ENCODE results near the gene AP1B1.
"Not testable (repeated sequence)": the region's sequence is repeated elsewhere in the genome, so short reads cannot be mapped to it uniquely, and the experiment has no call there.

AP1B1 gene

DNA sequence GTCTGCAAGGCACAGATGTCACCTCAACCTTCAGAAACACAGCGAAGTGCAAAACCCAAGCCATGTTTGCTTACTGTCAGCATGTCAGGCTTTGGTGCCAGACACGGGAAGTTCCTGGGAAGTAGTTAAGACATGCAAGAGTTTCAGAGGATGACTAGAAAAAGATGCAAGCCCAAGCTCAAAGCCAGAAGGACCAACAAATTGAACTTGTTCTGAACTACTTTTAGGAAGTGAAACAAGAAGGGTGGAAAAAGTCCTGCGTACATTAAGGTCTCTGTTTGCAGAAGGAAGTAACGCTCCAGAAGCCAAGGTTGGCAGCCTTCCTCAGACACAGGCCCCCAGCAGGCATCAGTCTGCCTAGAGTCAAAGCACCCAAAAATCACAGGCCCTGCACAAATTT lies 2.6 kb downstream of the AP1B1 start:
- DNase-seq = no peak

DNA sequence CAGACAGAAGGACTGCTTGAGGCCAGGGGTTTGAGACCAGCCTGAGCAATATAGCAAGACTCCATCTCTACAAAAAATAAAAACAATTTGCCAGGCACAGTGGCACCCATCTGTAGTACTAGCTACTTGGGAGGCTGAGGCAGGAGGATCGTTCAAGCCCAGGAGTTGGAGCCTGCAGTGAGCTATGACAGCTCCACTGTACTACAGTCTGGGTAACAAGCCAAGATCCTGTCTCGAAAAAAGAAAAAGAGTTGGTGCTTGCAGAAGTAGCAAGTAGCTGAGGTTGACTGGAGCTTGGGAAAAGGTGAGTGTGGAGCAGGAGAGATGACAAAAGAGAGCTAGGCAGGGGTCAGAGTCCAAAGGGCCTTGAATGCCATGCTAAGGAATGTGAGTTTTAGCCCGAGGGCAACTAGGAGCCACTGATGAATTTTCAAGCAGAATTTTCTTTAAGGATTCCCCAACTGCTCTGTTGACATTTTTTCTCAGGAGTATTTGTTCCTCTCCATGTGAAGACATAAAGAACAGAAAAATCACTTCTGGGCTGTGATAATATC lies 3.1 kb downstream of the AP1B1 start:
- DNase-seq = no peak

DNA sequence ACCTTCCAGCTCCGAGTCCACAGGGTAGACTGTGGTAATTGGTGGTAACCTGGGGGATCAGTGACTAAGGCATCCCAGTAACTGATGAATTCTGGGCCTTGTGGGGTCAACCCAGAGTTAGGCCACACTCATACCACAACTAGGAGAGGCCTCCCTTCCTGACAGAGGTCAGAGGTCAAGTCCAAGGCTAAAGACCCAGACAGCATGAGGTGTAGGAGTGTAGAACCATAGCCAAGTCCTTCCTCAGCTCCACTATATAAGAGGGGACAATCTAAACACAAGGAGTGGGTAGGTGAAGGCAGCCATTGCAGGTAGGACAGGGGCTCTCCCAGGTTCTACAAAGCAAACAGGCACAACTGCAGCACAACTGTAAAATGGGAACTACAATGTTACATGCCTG lies 4.6 kb downstream of the AP1B1 start:
- DNase-seq = no peak

DNA sequence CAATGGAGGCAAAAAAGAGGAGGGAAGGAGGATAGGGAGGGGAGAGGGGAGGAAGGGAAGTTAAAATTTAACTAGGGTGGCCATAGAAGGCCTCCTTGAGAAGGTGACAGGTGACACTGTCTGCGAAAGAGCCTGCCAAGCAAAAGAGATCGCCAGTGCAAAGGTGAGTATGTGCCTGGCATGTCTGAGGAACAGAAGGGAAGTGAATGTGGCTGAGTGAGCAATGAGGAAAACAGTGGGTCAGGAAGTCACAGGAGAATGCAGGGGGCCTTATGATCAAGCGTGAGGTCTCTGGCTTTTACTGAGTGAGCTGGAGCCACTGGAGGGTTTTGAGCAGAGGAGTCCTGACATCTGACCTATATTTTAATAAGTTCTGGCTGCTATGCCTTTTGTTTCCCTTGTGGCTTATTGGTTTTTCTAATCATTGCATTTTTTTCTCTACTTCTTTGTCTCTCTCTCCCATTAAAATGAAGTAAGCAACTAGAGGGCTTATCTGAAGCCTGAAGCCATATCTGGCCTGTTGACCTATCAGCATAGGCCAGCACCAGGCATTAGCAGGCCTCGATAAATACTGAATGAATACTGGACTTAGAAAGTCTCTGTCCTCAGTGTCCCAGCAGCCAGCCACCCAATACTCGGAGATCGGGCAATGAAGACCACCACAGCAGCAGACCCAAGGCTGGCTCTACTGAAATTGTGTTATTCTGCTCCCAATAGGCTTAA lies 5.6 kb downstream of the AP1B1 start:
- DNase-seq = no peak

DNA sequence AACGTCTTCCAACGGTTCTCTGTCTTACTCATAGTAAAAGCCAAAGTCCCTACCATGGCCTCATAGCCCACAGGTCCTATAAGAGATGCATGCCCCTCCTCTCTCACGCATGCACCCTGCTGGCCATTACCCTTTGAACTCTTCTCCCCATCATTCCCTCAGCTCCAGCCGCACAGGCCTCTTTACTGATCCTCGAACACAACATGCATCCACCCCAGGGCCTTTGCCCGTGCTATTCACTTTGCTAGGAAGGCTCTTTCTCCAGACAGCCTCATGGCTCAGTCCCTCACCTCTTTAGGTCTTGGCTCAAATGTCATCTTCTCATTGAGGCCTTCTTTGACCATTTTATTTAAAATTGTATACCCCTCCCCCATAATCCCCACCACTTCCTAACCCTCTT lies 7.5 kb downstream of the AP1B1 start:
- DNase-seq = no peak

DNA sequence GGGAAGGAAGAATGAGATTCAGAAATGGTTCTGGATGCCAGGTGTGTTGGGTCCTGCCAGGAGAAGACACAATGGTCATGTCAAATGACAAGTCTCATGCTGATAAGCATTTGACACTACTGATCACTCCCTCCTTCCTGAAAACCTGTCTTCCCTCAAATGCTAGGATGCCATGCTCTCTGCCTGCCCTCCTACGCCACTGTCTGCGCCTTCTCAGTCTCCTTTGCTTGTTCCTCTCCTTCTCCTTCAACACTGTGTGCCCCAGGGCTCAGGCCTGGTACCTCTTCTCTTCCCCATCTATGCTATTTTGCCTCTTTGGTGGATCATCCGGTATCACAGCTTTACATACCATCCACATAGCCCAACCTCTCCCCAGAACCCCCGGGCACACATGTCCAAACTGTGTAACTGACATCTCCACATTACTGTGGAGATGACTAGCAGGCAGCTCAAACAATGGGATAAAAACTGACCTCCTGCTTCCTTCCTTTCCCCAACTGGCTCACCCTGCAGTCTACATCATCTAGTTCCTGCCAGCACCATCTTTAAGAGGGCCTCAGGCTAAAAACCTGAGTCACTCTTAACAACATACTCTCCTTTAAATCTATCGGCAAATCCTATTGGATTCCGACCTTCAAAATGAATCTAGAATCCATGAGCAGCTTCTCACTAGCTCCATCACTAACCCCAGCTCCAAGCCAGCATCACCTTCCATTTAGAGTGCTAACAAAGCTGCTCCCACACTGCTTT lies 8.2 kb downstream of the AP1B1 start:
- DNase-seq = no peak

DNA sequence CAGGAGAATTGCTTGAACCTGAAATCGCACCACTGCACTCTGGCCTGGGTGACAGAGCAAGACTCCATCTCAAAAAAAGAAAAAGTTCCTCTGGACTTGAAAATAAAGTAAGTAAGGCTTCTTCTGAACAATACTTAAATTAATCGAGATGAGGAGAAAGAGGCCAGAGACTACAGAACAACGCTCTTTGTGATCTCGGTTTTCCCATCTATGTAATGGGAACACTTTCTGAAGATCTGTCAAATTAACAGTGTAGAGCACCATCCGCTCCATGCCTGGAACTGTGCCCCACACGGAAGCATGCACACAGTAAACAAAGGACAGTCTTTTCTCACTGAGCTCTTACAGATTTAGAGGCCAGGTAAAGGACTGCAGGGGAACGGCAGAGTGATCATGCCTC lies 9.1 kb downstream of the AP1B1 start:
- DNase-seq = no peak

DNA sequence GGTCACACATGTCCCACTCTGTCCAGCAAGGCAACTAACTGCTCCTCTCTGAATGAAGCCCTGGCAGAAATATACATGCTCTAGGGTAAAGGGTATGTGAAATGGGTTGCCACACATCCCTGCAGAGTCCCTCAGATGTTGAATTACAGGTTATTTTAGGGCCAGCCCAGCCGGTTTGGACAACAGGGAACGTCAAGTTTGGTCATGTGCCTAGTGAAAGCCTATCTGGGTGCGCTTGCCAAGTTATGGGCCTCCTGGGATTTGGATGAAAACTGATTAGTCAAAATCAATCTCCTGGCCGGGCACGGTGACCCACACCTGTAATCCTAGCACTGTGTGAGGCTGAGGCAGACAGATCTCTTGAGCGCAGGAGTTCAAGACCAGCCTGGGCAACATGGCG lies 10.4 kb downstream of the AP1B1 start:
- no peak for DNase-seq

DNA sequence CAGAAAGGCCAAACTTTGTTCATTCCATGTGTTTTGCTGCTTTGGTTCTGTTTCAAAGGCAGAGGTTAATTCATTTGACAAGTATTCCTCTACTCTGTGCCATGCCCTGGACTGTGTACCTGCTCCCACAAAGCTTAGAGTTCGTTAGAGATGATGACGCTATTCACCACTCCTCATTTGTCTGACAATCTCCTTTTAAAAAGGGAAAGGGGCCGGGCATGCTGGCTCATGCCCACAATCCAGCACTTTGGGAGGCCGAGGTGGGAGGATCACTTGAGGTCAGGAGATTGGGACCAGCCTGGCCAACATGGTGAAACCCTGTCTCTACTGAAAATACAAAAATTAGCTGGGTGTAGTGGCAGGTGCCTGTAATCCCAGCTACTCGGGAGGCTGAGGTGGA lies 11.7 kb downstream of the AP1B1 start:
- not testable (repeated sequence) for DNase-seq

DNA sequence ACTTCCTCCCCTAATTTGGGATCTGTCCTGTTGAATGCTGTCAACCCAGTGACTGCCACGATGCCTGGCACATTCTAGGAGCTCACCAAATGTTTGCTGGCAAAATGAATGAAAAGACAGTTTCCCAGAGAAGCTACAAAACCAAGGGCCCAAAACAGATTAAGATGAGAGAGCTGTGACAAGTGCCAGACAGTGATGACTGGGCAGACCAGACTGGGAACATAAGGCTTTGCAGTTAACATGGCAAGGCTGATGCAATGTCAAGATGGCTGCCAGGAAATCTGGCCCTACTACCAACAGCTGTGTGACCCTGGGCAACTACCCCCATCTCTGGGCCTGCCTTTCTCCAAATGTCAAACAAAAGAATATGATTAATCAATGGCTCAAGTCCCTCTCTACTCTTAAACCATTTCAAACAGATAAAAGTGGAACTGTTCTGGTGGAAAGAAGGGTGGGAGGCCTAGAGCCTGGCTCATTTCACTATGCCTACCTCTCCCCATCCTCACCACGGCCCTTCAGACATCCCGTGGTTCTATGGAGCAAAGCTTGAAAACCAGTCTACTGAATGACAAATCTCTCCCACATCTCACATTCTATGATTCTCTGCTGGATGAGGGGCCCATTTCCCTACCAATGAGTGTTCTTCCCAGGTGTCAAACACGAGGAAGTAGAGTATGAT lies 12.8 kb downstream of the AP1B1 start:
- peak; percentile 13 for DNase-seq

DNA sequence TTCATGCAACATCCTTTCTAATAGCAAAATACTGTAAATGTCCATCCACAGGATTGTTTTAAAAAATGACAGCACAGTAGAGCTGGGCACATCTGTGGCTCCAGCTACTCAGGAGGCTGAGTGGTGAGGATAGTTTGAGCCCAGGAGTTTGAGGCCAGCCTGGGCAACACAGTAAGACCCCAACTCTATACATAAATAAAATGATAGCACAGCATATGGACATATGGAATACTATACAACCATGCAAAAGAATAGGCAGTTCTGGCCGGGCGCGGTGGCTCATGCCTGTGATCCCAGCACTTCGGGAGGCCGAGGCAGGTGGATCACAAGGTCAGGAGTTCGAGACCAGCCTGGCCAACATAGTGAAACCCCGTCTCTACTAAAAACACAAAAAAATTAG lies 13.6 kb downstream of the AP1B1 start:
- DNase-seq = not testable (repeated sequence)

DNA sequence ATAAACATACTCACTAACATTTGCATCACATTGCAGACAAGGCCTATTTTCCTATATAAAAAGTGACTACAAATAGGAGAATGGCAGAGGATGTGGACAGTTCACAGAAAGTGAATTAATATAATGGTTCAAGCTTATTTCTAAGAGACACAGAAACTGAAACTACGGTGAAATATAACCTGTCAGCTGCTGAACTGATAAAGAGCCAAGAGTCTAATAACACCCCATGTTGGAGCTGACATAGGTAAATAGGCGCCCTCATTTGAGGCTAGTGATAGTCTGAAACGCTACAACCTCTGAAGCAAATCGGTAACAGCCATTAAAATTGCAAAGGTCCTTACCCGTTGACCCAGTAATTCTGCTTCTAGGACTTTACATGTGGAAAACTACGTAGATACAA lies 14.0 kb downstream of the AP1B1 start:
- DNase-seq = no peak

DNA sequence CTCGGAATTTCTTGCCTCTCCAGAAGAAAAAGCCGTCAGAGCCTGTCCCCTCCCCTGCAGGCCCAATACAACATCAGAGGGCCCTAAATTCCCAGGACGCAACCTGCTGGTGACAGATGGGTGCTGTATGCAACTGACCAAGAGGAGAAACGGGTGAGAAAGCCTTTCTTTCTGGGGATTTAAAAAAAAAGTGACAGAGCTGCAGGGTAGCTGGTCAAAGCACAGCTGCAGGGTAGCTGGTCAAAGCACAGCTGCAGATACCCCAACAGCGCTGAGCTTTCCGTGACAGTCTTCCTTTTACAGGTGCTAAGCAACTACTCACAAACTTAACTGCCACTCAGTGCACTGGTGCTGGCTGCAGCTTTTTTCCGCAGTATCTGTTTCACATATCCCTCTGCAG lies 17.8 kb downstream of the AP1B1 start:
- DNase-seq = no peak

DNA sequence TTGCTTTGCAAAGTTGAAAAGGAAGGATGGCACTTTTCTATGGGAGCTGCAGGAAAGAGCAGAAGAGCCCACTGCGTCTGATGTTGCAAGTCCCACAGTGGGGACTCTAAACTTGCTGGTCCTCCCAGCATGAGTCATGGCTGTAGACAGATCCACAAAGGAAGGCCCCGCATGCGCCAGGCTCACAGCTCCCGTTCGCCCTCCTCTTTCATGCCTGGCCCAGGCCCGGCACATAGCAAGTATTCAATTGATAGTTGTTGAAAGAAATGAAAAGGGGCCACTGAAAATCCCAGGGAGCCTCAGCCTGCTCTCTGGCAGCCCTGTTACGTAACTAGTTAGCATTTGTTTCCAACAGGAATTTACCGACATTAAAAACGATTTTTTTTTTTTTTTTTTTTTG lies 18.9 kb downstream of the AP1B1 start:
- DNase-seq = peak; percentile 61

DNA sequence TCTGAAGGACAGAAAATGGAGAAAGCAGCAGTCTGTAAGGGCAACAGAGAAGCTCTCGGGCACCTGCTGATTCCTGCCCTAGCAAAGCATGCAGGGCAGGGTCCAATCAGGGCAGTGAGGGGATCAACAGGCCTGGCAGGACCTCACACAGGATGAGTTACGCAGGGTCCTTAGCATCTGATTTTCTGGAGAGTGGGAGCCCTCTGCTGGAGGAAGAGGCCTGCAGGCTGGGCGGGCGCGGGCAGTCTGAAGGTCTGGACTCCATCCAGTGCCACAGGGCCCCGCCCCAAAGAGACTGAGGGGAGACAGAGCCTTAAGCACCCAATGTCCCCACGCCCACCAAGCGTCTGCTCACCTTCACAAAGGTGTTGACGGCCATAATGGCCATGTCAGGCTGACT lies 28.9 kb downstream of the AP1B1 start:
- DNase-seq = peak; percentile 66

DNA sequence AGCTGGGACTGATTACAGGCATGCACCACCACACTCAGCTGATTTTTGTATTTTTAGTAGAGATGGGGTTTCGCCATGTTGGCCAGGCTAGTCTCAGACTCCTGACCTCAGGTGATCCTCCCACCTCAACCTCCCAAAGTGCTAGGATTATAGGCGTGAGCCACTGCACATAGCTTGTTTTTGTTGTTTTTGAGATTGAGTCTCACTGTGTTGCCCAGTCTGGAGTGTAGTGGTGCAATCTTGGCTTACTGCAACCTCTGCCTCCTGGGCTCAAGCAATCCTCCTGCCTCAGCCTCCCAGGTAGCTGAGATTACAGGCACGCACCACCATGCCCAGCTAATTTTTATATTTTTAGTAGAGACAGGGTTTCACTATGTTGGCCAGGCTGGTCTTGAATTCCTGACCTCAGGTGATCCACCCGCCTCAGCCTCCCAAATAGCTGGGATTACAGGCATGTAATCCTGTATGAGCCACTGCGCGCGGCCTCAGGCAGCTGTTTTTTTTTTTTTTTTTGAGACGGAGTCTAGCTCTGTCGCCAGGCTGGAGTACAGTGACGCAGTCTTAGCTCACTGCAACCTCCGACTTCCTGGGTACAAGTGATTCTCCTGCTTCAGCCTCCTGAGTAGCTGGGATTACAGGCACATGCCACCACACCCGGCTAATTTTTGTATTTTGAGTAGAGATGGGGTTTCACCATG lies 31.0 kb downstream of the AP1B1 start:
- not testable (repeated sequence) for DNase-seq

DNA sequence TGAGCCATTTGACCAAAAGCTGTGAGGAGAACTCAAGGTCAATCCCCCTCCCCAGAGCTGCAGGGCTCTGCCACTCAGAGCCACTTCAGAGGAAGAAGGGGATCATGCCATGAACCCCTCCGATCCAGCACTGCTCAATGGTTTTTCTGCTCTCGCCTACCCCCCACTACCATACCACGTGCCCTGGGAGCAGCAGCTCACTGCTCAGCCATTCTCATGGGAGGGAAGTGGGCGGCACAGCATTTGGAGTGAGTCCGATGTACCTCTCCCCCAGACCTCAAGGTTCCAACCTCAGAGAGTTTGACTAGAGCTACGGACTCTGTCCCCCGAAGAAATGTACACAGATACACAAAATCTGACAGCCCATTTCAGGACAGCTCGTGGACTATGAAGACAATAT lies 34.5 kb downstream of the AP1B1 start:
- no peak for DNase-seq

DNA sequence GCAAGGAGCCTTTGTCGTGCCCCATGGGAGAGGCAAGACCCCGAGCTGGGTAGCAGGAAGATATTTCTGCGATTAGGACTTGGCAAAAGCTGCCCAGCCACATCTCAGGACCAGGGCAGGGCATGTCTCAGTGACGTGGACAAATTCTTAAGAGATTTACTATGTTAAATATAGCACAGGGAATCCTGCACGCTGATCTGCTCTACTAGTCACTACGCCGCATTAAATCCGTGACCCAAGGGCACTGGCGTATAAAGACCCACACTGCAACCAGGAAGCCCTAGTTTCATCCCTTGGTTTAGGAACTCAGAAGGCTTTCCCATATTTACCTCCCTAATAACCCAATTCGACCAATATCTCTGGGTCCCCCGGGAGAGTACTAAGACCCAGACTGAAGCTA lies 35.1 kb downstream of the AP1B1 start:
- DNase-seq = no peak

DNA sequence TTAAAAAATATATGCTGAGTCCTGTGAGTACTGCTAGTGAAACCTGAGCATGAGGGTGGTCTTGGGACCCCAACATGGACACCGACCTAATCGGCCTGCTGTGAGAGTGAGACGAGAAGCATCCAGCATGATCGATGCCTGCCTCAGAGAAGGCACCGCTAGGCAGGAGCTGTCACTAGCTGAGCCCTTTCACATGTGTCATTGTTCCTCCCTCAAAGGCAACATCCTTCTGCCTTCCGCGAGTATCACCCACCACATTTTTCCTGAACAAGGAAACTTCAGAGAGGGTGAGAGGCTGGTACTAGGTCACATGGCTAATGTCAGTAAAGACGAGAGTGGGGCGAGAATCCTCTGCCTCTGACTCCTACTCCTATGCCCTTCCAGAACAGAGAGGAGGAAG lies 35.6 kb downstream of the AP1B1 start:
- no peak for DNase-seq

DNA sequence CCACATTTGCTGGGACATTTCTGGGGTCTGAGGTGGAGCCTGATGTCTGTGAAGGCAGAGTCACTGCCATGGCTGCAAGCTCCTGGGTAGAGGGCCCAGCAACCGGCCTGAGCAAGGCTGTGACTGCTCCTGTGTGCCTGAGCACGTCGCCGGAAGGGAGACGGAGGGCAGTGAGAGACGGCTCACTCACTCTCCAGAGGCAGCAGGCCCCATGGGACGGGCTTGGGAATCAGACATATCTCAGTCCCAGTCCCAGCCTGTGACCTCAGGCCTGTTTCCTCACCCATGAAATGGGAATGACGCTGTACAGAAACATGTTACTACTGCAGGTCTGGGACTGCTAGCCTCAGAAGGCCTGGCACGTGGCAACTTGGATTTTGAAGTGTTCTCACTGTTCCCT lies 36.5 kb downstream of the AP1B1 start:
- DNase-seq = no peak

DNA sequence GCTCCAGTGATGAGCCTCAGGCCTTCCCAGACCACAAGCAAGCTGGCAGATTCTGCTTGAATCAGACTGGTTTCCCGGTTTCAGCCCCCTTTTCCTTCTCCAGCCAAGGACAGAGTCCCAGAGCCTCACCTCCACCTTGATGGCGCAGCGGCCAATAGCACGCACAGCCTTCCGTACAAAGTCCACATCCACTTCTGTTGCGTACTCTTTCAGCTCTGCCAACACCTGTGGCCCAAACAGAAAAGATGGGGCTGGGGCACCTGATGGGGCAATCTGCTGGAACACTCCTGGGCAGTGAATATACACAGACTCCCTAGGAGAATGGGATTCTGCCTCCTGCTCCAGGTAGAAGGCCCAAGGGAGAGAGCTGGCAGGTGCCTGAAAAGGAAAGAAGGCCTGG lies 37.3 kb downstream of the AP1B1 start:
- no peak for DNase-seq

DNA sequence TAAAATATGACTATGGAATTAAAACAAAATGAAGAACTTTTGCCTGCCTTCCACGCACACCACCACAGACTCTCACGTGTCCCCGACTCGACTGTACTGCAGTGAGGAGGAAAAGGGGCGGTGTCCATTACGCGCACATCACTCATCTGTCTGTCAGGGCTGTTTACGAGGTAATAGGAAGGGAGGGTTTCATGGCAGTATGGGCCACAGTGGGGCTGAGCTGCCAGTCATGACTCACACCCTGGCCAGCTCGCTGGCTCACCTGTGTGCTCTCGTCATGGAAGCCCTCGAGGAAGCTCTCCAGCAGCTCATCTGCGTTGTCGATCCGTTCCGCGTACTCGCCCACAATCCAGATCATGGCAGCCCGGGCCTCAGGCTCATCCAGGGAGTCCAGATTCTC lies 39.4 kb downstream of the AP1B1 start:
- no peak for DNase-seq

DNA sequence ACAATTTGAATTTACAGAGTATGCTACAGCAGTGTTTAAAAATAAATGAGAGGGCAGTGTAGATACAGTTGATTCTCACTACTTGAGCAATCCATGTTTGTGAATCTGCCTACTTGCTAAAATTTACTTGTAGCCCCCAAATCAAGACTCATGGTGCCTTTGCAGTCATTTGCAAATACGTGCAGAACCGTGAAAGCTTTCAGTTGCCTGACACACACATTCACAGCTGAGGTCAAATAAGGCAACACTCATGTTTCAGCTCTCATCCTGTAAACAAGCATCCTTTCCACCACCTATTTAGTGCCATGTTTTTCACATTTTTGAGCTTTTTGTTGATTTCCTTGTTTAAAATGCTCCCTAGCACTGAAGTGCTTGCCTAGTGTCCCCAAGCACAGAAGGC lies 40.3 kb downstream of the AP1B1 start:
- DNase-seq = no peak

Data from fibroblast of upper back skin (primary cell).